ENCODE measurements around the gene HIVEP1. TPM values are rescaled to one million over a fixed set of nuclear protein-coding genes. Genes with fewer than 3 reads are reported as not detected.

HIVEP1 gene
- total RNA-seq, 1 donor from 2014 or later = 25.7 TPM

DNA sequence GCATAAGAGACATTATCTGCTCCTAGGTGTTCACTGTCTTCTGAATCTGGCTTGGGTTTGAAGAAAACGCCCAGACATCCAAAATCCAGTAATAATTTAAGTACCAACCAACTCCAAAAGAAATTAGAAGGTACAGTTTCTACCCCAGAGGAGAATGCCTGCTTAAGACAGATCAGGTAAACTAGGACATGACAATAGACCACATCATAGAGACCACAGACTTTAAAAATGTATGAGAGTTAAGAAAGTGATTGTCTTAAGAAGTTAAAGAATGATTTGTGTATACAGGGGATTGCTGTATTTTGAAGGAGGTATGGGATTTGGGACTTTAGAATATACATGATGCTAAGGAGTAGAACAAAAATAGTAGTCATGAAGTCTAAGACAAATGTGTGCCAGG lies 157.3 kb downstream of the HIVEP1 start:
- ATAC-seq (no peak), DNase-seq (no peak)
- H3K27me3 ChIP-seq = no peaks in the 10 kb centered on the region
- H3K27ac ChIP-seq = no peak overlapping the region
- intact Hi-C loops (cut with DNase I) = no loop called here
- H3K36me3 ChIP-seq = peaks cover under 1% of the 10 kb centered on the region
- H3K4me3 ChIP-seq = no peak overlapping the region
- H3K4me1 ChIP-seq = no peaks in the 10 kb centered on the region
- TF ChIP-seq, protein P1, sequence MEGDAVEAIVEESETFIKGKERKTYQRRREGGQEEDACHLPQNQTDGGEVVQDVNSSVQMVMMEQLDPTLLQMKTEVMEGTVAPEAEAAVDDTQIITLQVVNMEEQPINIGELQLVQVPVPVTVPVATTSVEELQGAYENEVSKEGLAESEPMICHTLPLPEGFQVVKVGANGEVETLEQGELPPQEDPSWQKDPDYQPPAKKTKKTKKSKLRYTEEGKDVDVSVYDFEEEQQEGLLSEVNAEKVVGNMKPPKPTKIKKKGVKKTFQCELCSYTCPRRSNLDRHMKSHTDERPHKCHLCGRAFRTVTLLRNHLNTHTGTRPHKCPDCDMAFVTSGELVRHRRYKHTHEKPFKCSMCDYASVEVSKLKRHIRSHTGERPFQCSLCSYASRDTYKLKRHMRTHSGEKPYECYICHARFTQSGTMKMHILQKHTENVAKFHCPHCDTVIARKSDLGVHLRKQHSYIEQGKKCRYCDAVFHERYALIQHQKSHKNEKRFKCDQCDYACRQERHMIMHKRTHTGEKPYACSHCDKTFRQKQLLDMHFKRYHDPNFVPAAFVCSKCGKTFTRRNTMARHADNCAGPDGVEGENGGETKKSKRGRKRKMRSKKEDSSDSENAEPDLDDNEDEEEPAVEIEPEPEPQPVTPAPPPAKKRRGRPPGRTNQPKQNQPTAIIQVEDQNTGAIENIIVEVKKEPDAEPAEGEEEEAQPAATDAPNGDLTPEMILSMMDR (IDR thresholded peaks at IDR 0.05) = no peak
- no peaks in the 10 kb centered on the region for H3K9me3 ChIP-seq

DNA sequence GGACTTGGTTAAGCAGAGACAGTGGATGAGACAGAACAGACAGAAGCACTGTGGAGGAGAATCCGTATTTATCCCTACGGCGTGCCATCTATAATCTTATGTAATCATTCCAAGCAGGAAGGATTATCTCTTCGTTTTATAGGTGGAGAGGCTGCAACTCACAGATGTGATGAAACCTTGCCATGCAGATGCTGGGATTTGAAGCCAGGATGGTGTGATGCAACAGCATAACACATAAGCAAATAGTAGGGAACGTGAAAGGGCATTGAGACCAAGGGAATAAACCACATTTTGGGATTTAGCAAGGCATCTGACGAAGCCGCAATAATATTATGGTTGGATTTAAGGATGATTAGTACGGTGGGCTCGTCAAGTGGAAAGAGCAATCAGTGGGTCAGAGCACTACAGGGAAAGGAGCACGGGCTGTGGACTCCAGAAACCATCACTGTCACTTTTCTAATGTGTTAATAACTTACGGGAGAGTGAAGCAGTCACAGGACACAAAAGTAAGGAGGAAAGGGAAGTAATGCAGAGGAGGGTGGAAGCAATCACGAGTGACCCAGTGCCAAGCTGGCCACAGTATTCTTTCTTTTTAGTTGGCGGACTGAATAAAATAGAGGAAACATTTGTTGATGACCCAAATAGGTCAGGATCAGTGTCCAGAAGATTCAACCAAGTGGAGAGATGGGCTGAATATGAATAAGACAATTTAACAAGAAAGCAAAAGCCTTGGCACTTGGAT lies 158.4 kb downstream of the HIVEP1 start:
- Histone ChIP-seq H3K27ac (no peak overlapping the region), H3K4me3 (no peak overlapping the region), H3K9me3 (no peaks in the 10 kb centered on the region), H3K27me3 (no peaks in the 10 kb centered on the region), H3K36me3 (no peaks in the 10 kb centered on the region), H3K4me1 (no peaks in the 10 kb centered on the region)
- DNase-seq (no peak), ATAC-seq (peak; percentile 78)
- TF ChIP-seq, protein P1 (IDR thresholded peaks at IDR 0.05) = no peak
- intact Hi-C loops (cut with DNase I) = no loop called here

GRCh38 chr6:12171717-12172116 lies 159.6 kb downstream of the HIVEP1 start:
- ATAC-seq (no peak), DNase-seq (no peak)
- Histone ChIP-seq H3K4me3 (no peak overlapping the region), H3K9me3 (no peaks in the 10 kb centered on the region), H3K4me1 (no peaks in the 10 kb centered on the region), H3K27me3 (no peaks in the 10 kb centered on the region), H3K36me3 (no peaks in the 10 kb centered on the region), H3K27ac (no peak overlapping the region)
- TF ChIP-seq, protein P1 (IDR thresholded peaks at IDR 0.05) = no peak
- intact Hi-C loops (cut with DNase I) = no loop called here

GRCh38 chr6:12172572-12172971 lies 160.5 kb downstream of the HIVEP1 start:
- intact Hi-C loops (cut with DNase I) = no loop called here
- Histone ChIP-seq H3K36me3 (no peaks in the 10 kb centered on the region), H3K27ac (no peak overlapping the region), H3K9me3 (no peaks in the 10 kb centered on the region), H3K4me1 (no peaks in the 10 kb centered on the region), H3K4me3 (no peak overlapping the region), H3K27me3 (no peaks in the 10 kb centered on the region)
- DNase-seq = no peak
- TF ChIP-seq, protein P1 (IDR thresholded peaks at IDR 0.05) = no peak
- no peak for ATAC-seq

DNA sequence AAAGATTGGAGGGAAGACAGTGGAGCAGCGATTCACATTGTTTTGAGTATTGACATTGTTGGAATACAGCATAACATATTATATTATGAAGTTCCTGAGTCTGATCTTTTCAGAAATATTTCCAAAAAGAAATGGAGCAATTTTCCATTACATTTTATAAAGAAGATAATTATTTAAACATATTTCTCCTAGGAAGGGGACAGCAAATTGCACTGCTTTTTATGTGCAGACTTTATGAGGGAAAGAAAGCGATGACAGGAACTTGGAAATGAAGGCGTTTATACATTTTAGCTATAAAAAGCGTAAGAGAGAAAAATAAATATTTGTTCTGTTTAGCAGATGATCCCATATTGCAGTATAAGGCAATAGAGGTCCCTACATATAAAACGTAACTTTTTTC lies 161.1 kb downstream of the HIVEP1 start:
- H3K4me3 ChIP-seq = no peak overlapping the region
- no peaks in the 10 kb centered on the region for H3K4me1 ChIP-seq
- intact Hi-C loops (cut with DNase I) = no loop called here
- no peak overlapping the region for H3K27ac ChIP-seq
- ATAC-seq = no peak
- H3K27me3 ChIP-seq = no peaks in the 10 kb centered on the region
- no peaks in the 10 kb centered on the region for H3K36me3 ChIP-seq
- DNase-seq = no peak
- TF ChIP-seq, protein P1 (IDR thresholded peaks at IDR 0.05) = no peak
- no peaks in the 10 kb centered on the region for H3K9me3 ChIP-seq

Data from upper lobe of right lung (tissue), 1 donor.